ENCODE data around the gene TSHZ3. TPM values are rescaled to one million over a fixed set of nuclear protein-coding genes. Genes with fewer than 3 reads are reported as not detected.

TSHZ3 gene
- total and polyA plus RNA-seq, 2 of the 13 experiments (the other 11 are each of a cell fraction or from before 2014, with no cell fraction given) = not detected

DNA sequence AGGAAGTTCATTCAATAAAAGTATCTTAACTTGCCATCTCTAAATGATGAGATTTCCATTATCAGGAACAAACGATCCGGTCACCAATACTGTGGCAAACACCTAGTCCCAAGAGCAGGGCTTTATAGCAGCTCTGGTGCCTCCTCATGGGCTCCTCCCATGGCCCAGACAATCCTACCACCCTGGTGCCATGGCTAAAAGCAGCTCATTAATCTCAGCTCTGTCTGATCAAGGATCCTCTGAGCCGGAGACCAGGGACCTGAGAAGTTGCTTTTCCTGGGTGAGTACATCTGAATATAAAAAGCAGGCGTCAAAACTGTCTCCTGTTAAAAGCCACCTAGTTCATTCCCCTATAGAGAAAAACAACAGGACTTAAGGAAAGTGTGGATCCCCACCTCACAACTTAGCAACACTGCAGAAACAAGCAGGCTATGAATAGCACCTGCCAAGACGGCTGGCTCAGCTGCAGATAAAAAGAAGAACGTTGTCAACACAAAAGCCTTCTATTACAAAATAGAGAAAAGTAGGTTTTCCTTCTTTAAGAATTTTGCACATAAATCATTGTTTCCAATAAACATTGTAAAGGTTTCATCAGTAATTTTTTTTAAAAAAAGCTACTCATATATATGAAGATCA, 30.3 kb downstream of the TSHZ3 start:
- TF ChIP-seq ZFP1 (CRISPR knock-in tag; IDR thresholded peaks at IDR 0.05) = no peak
- no peak for TF ChIP-seq SMARCC2 (IDR thresholded peaks at IDR 0.05)
- no peak for TF ChIP-seq RBFOX2 (IDR thresholded peaks at IDR 0.05; ENCODE audit: low read depth, low read length)
- no peak for TF ChIP-seq FOSL2 (CRISPR knock-in tag; IDR thresholded peaks at IDR 0.05)
- DNase-seq (ENCODE audit: low spot score) = no peak
- ChIA-PET CTCF (ENCODE audit: low intra/inter-chr PET ratio, low total read pairs) (no interaction called here), POLR2A (no interaction called here)
- ATAC-seq = no peak
- H3K9me3 ChIP-seq (ENCODE audit: low read length) = no peaks in the 10 kb centered on the region
- H3K9ac ChIP-seq (ENCODE audit: insufficient read depth, low read depth, low read length) = no peak overlapping the region
- H3K4me1 ChIP-seq (ENCODE audit: insufficient read depth, low read length) = no peaks in the 10 kb centered on the region
- no TSS peak for BruUV-seq (replicated peaks)
- H2AFZ ChIP-seq (ENCODE audit: low read length) = no peak overlapping the region
- intact Hi-C loops (cut with micrococcal nuclease; ENCODE audit: unreplicated experiment) = no loop called here
- WGBS (ENCODE audit: low lambda C conversion rate) = 1% methylated on average over 5 of the region's 6 CpGs
- H4K20me1 ChIP-seq (ENCODE audit: insufficient read depth, low read length) = no peaks in the 10 kb centered on the region
- in situ Hi-C loops (cut with HindIII; ENCODE audit: extremely low pct_ligation_motif_present, low pct_unique_long_range_greater_than_20kb) = no loop called here
- H3K27ac ChIP-seq (ENCODE audit: extremely low read length, insufficient read depth, low read length) = no peak overlapping the region
- no peak for FAIRE-seq
- no peak overlapping the region for H3K4me2 ChIP-seq (ENCODE audit: low read depth, low read length)
- H3K4me3 ChIP-seq (replicated peaks in 1 of 3; ENCODE audit: insufficient read depth in 1 of 3, low read depth in 2 of 3, low read length in 3 of 3) = no peak overlapping the region
- peaks cover 0 to 15% of the 10 kb centered on the region in 2 experiments; a peak in 2 of 5 replicates for H3K27me3 ChIP-seq (ENCODE audit: control insufficient read depth in 1 of 2, insufficient read depth in 2 of 2, low read length in 2 of 2)
- no peaks in the 10 kb centered on the region for H3K36me3 ChIP-seq (replicated peaks in 1 of 2; ENCODE audit: control insufficient read depth in 1 of 2, insufficient read depth in 2 of 2, low read length in 2 of 2)
- H3K79me2 ChIP-seq (ENCODE audit: insufficient read depth, low read length) = no peaks in the 10 kb centered on the region

DNA sequence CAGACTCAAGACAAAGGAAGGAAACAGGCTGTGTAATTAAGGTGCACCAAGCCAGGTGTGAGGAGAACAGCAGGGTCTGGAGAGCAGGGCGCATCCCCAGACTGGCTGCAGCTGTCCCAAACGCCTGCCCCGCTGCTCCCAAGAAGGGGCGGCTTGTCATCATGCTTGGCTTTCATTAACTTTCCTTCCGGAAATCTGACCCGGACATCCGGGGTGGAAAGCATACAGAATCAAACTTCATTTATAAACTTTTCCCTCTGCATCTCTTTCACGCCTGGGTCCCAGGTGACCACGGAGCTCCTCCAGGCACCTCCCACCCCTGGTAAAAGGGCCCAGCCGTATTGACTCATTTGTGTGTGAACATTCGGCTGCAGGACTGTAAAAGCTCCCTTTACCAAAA, 31.7 kb downstream of the TSHZ3 start:
- Histone ChIP-seq H2AFZ (ENCODE audit: low read length) (no peak overlapping the region), H3K79me2 (ENCODE audit: insufficient read depth, low read length) (no peaks in the 10 kb centered on the region), H3K36me3 (replicated peaks in 1 of 2; ENCODE audit: control insufficient read depth in 1 of 2, insufficient read depth in 2 of 2, low read length in 2 of 2) (no peaks in the 10 kb centered on the region), H3K4me3 (replicated peaks in 1 of 3; ENCODE audit: insufficient read depth in 1 of 3, low read depth in 2 of 3, low read length in 3 of 3) (no peak overlapping the region), H4K20me1 (ENCODE audit: insufficient read depth, low read length) (no peaks in the 10 kb centered on the region), H3K9ac (ENCODE audit: insufficient read depth, low read depth, low read length) (no peak overlapping the region), H3K9me3 (ENCODE audit: low read length) (no peaks in the 10 kb centered on the region), H3K27me3 (ENCODE audit: control insufficient read depth in 1 of 2, insufficient read depth in 2 of 2, low read length in 2 of 2) (peaks cover 0 to 17% of the 10 kb centered on the region in 2 experiments; a peak in 2 of 5 replicates), H3K27ac (ENCODE audit: extremely low read length, insufficient read depth, low read length) (no peak overlapping the region), H3K4me1 (ENCODE audit: insufficient read depth, low read length) (no peaks in the 10 kb centered on the region), H3K4me2 (ENCODE audit: low read depth, low read length) (no peak overlapping the region)
- BruUV-seq (replicated peaks) = no TSS peak
- ChIA-PET POLR2A (no interaction called here), CTCF (ENCODE audit: low intra/inter-chr PET ratio, low total read pairs) (no interaction called here)
- 8% methylated on average over 6 of the region's 11 CpGs for WGBS (ENCODE audit: low lambda C conversion rate)
- intact Hi-C loops (cut with micrococcal nuclease; ENCODE audit: unreplicated experiment) = no loop called here
- DNase-seq (ENCODE audit: low spot score) = no peak
- in situ Hi-C loops (cut with HindIII; ENCODE audit: extremely low pct_ligation_motif_present, low pct_unique_long_range_greater_than_20kb) = no loop called here
- no peak for FAIRE-seq
- no peak for ATAC-seq
- TF ChIP-seq KDM4B (CRISPR knock-in tag; IDR thresholded peaks at IDR 0.05) (no peak), ZNF510 (CRISPR knock-in tag; IDR thresholded peaks at IDR 0.05; ENCODE audit: low read depth) (no peak), KAT2B (IDR thresholded peaks at IDR 0.05; ENCODE audit: borderline replicate concordance, low read depth, low read length) (no peak)
- TF ChIP-seq, protein P1, sequence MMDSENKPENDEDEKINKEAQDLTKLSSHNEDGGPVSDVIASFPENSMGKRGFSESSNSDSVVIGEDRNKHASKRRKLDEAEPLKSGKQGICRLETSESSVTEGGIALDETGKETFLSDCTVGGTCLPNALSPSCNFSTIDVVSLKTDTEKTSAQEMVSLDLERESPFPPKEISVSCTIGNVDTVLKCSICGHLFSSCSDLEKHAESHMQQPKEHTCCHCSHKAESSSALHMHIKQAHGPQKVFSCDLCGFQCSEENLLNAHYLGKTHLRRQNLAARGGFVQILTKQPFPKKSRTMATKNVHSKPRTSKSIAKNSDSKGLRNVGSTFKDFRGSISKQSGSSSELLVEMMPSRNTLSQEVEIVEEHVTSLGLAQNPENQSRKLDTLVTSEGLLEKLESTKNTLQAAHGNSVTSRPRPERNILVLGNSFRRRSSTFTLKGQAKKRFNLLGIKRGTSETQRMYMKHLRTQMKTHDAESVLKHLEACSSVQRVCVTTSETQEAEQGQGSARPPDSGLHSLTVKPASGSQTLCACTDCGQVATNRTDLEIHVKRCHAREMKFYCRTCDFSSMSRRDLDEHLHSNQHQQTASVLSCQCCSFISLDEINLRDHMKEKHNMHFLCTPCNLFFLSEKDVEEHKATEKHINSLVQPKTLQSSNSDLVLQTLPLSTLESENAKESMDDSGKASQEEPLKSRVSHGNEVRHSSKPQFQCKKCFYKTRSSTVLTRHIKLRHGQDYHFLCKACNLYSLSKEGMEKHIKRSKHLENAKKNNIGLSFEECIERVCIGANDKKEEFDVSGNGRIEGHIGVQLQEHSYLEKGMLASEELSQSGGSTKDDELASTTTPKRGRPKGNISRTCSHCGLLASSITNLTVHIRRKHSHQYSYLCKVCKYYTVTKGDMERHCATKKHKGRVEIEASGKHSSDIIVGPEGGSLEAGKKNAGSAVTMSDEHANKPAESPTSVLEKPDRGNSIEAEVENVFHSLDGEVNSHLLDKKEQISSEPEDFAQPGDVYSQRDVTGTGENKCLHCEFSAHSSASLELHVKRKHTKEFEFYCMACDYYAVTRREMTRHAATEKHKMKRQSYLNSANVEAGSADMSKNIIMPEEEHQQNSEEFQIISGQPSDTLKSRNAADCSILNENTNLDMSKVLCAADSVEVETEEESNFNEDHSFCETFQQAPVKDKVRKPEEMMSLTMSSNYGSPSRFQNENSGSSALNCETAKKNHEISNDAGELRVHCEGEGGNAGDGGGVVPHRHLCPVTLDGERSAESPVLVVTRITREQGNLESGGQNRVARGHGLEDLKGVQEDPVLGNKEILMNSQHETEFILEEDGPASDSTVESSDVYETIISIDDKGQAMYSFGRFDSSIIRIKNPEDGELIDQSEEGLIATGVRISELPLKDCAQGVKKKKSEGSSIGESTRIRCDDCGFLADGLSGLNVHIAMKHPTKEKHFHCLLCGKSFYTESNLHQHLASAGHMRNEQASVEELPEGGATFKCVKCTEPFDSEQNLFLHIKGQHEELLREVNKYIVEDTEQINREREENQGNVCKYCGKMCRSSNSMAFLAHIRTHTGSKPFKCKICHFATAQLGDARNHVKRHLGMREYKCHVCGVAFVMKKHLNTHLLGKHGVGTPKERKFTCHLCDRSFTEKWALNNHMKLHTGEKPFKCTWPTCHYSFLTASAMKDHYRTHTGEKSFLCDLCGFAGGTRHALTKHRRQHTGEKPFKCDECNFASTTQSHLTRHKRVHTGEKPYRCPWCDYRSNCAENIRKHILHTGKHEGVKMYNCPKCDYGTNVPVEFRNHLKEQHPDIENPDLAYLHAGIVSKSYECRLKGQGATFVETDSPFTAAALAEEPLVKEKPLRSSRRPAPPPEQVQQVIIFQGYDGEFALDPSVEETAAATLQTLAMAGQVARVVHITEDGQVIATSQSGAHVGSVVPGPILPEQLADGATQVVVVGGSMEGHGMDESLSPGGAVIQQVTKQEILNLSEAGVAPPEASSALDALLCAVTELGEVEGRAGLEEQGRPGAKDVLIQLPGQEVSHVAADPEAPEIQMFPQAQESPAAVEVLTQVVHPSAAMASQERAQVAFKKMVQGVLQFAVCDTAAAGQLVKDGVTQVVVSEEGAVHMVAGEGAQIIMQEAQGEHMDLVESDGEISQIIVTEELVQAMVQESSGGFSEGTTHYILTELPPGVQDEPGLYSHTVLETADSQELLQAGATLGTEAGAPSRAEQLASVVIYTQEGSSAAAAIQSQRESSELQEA (CRISPR knock-in tag; IDR thresholded peaks at IDR 0.05; ENCODE audit: not compliant biosample characterization) = no peak
- TF ChIP-seq, protein P2, sequence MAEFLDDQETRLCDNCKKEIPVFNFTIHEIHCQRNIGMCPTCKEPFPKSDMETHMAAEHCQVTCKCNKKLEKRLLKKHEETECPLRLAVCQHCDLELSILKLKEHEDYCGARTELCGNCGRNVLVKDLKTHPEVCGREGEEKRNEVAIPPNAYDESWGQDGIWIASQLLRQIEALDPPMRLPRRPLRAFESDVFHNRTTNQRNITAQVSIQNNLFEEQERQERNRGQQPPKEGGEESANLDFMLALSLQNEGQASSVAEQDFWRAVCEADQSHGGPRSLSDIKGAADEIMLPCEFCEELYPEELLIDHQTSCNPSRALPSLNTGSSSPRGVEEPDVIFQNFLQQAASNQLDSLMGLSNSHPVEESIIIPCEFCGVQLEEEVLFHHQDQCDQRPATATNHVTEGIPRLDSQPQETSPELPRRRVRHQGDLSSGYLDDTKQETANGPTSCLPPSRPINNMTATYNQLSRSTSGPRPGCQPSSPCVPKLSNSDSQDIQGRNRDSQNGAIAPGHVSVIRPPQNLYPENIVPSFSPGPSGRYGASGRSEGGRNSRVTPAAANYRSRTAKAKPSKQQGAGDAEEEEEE (CRISPR knock-in tag; IDR thresholded peaks at IDR 0.05; ENCODE audit: borderline replicate concordance) = no peak

All from HepG2 (cell line).